Mucosa of descending colon (tissue), 3 donors: ENCODE measurements around the gene EIPR1. TPM values are rescaled to one million over a fixed set of nuclear protein-coding genes. Genes with fewer than 3 reads are reported as not detected.

Experiments
- ATAC-seq: fragments of 200-7000 bp; cut with Tn5 transposase; one replicate; pipeline ENCODE4 v1.9.1; 2020; ENCODE audit warnings: mild to moderate bottlenecking, moderate library complexity
- DNase-seq, 3 donors: peaks; one replicate each; pipeline ENCODE4 v3.0.0-alpha.2; 2020
- H3K36me3 ChIP-seq: fragments of 200-600 bp; one replicate; pipeline ENCODE4 v1.8.0; 2021; ENCODE audit warnings: low read depth, mild to moderate bottlenecking
- H3K4me1 ChIP-seq: fragments of 200-600 bp; one replicate; pipeline ENCODE4 v1.8.0; 2021; ENCODE audit warnings: low read depth, mild to moderate bottlenecking
- H3K4me3 ChIP-seq: fragments of 200-600 bp; one replicate; pipeline ENCODE4 v1.8.0; 2021; ENCODE audit warnings: mild to moderate bottlenecking
- H3K9me3 ChIP-seq: fragments of 200-600 bp; one replicate; pipeline ENCODE4 v1.8.0; 2021; ENCODE audit warnings: mild to moderate bottlenecking
- CTCF ChIP-seq: fragments of 200-600 bp; IDR thresholded peaks from one replicate; pipeline ENCODE4 v1.8.0; 2022; ENCODE audit warnings: antibody characterized with exemption, mild to moderate bottlenecking
- intact Hi-C, 2 donors: fragments of 100-400 bp; cut with DNase I in 1 of 2; cut with micrococcal nuclease in 1 of 2; formaldehyde crosslinking; loops; one replicate each; pipeline versions ENCODE4 v1.11.0 to v1.11.1; 2022; cut with DNase I, micrococcal nuclease
- total RNA-seq, 3 donors: library from RNA; stranded (reverse); fragmentation: NEBNext Ultra II Directional in 2 of 3; extraction: Animal tissue kit (Norgen Biotek cat#: 25700) in 2 of 3; gene quantifications; one replicate each; pipeline versions ENCODE4 v1.2.1 to v1.2.4, GENCODE V29; 2021 to 2023
- donor health status: DM: no; HTN: no; CAD: no; lungs with moderate emphysema.
- donor health status: DM: no; HTN: no; CAD: no.
- donor health status: DM: no; HTN: yes; CAD: no.

The EIPR1 gene
- total RNA-seq, 3 donors from 2014 or later, result 15.9 to 27.1 (median 25.0) TPM

- DNase-seq (no peak), ATAC-seq (no peak)
- intact Hi-C loops, result no loop called here
- H3K4me3 ChIP-seq, result no peak overlapping the region
- H3K4me1 ChIP-seq, result no peaks in the 10 kb centered on the region
- H3K9me3 ChIP-seq, result no peaks in the 10 kb centered on the region
- no peak for TF ChIP-seq CTCF
- peaks cover 4% of the 10 kb centered on the region for H3K36me3 ChIP-seq
Observed at GRCh38 chr2:3422161-3422779, 44.7 kb upstream of the EIPR1 start.

GRCh38 chr2:3421580-3421979 lies 44.0 kb upstream of the EIPR1 start:
- intact Hi-C loops, result no loop called here
- Histone ChIP-seq H3K4me1 (no peaks in the 10 kb centered on the region), H3K4me3 (no peak overlapping the region), H3K9me3 (no peaks in the 10 kb centered on the region), H3K36me3 (peaks cover 4% of the 10 kb centered on the region)
- ATAC-seq (no peak), DNase-seq (no peak)
- no peak for TF ChIP-seq CTCF

GRCh38 chr2:3420769-3421397 lies 43.3 kb upstream of the EIPR1 start:
- intact Hi-C loops, result no loop called here
- no peak for ATAC-seq
- peaks cover 4% of the 10 kb centered on the region for H3K36me3 ChIP-seq

GRCh38 chr2:3420076-3420768 lies 42.6 kb upstream of the EIPR1 start:
- DNase-seq (no peak), ATAC-seq (no peak)
- Histone ChIP-seq H3K36me3 (peaks cover 1% of the 10 kb centered on the region), H3K4me3 (no peak overlapping the region), H3K4me1 (no peaks in the 10 kb centered on the region), H3K9me3 (no peaks in the 10 kb centered on the region)
- intact Hi-C loops, result no loop called here
- no peak for TF ChIP-seq CTCF

More at GRCh38 chr2:3420769-3421397, 43.3 kb upstream of the EIPR1 start:
- no peak for DNase-seq
- no peak for TF ChIP-seq CTCF
- Histone ChIP-seq H3K4me3 (no peak overlapping the region), H3K9me3 (no peaks in the 10 kb centered on the region), H3K4me1 (no peaks in the 10 kb centered on the region)

GRCh38 chr2:3418766-3419404 lies 41.3 kb upstream of the EIPR1 start:
- ATAC-seq, result no peak
- no peaks in the 10 kb centered on the region for H3K36me3 ChIP-seq
- H3K4me3 ChIP-seq, result no peak overlapping the region
- TF ChIP-seq CTCF, result no peak
- intact Hi-C loops, result no loop called here
- DNase-seq, result no peak
- H3K4me1 ChIP-seq, result no peaks in the 10 kb centered on the region
- H3K9me3 ChIP-seq, result no peaks in the 10 kb centered on the region
